ENCODE measurements around the gene HPCAL1. TPM values are rescaled to one million over a fixed set of nuclear protein-coding genes. Genes with fewer than 3 reads are reported as not detected.

Gene HPCAL1
- total and polyA plus RNA-seq, 4 experiments from 2014 or later: 77.1 to 114 (median 90.4) TPM

DNA sequence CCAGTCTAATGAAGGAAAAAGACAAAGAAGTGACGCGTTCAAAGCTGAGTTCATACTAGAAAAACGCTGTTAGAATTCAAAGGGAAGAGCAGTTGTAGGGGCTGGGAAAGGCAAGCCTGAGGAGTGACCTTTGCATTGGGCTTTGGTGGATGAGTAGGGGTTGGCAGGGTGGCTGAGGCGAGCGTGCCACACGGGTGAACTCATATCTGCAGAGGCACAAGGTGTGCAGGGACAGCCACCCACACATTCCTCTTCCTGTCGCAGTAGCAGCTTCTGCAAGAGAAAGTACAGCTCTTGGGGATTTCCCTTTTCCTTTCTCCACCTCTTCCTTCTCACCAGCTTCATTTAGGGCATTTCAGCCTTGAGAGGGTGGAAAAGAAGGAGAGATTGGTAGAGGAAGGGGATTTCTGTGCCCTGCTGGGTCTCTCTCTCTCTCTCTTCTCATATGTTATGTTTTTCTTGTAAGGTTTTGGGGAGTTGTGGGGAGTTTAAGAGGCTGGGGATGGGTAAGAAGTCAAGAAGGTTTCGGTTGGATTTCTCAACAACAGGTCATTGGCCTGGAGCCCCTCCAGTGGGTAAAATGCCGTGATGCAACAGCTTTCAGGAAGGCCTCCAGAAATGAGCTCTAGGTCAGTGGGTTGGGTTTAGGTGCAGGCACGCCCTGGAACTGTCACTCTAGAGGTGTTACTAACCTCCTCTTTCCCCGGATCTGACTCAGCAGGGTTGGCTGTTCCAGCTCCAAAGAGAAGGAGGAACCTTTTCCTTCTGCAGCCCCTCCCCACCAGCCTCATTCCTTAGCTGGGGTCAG lies 105.3 kb downstream of the HPCAL1 start:
- Mint-ChIP-seq H3K36me3 (peaks cover 14 to 20% of the 10 kb centered on the region in 2 donors), H3K4me3 (peak overlapping the region; percentile 79 to 94 (median 86)), H3K27ac (peak overlapping the region; percentile 83 to 97 (median 95)), H3K4me1 (peaks cover 32 to 50% (median 34%) of the 10 kb centered on the region in 4 donors), H3K27me3 (no peaks in the 10 kb centered on the region), H3K9me3 (no peaks in the 10 kb centered on the region)
- no peaks in the 10 kb centered on the region for H3K9me3 ChIP-seq (ENCODE audit: control insufficient read depth in 1 of 2, low read length in 2 of 2)
- POLR2A ChIA-PET (ENCODE audit: partially characterized antibody): interaction anchor here (0.6 to 5.8 kb wide), 17 partner anchors 25 to 287 kb away, joined by 3 to 83 read pairs (median 13); partner anchors contain the start of genes HPCAL1 and ODC1
- CTCF ChIA-PET (ENCODE audit: partially characterized antibody): interaction anchor here (0.6 to 11.4 kb wide), 49 partner anchors 8 to 342 kb away, joined by 3 to 208 read pairs (median 9); partner anchors contain the start of genes HPCAL1 and RRM2
- peak overlapping the region in 1 of 2 donors; percentile 22 for H3K4me3 ChIP-seq (ENCODE audit: low read length in 2 of 2)
- H3K4me1 ChIP-seq (ENCODE audit: insufficient read depth, low read length): peaks cover 41% of the 10 kb centered on the region
- no peaks in the 10 kb centered on the region for H3K27me3 ChIP-seq (ENCODE audit: insufficient read depth, low read length)
- intact Hi-C loops (cut with micrococcal nuclease): loop anchor here (1.0 to 5.0 kb wide), 5 partner anchors 29 to 266 kb away; no protein-coding TSS in a partner anchor
- peaks cover 13% of the 10 kb centered on the region for H3K36me3 ChIP-seq (ENCODE audit: insufficient read depth, low read length)
- peak overlapping the region; percentile 48 for H3K27ac ChIP-seq (ENCODE audit: low read depth, low read length)
- DNase-seq: peak; percentile 34 to 81 (median 41)

DNA sequence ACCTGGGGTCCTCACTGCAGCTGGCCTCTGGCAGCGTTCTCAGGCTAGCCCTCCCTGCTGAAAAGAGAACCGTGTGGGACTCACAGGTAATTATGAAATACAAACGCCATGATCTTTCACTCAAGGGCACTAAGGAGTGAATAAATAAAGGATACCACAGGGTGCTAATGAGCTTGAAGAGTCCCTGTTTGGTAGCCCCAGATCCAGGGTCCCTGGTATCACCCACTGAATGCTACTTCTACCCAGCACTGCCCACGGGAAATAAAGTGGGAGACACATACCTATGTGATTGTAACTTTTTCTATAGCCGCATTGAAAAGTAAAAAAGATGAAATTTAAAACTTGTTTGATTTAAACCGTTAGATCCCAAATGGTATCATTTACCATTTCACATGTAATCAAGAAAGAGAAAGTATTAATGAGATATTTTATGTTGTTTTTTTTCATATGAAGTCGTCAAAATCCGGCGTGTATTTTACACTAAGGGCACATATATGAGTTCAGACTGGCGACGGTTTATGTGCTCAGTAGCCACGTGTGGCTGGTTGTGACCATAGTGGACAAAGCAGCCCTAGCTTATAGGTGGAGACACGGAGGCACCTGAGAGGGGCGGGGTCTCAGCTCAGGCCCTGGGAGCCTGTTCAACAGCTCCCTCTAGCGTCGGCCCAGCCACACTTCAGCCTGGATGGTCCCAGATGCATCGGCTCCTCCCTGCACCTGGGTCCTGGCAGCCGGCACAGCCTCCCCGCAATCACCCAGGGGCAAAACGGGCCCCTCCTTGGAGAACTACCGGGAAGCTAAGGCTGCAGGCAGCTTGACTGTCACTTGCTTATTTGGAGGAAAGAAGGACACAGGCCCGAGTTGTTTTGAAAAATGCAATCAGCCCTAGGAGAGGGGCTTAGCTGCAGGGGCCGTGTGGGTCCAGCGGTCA lies 106.2 kb downstream of the HPCAL1 start:
- no peaks in the 10 kb centered on the region for H3K9me3 ChIP-seq (ENCODE audit: control insufficient read depth in 1 of 2, low read length in 2 of 2)
- peak; percentile 79 to 81 (median 80) for DNase-seq
- no peaks in the 10 kb centered on the region for H3K27me3 Mint-ChIP-seq
- H3K9me3 Mint-ChIP-seq: no peaks in the 10 kb centered on the region
- peak overlapping the region; percentile 79 to 94 (median 86) for H3K4me3 Mint-ChIP-seq
- H3K4me1 Mint-ChIP-seq: peaks cover 30 to 44% (median 33%) of the 10 kb centered on the region in 4 donors
- H3K27ac Mint-ChIP-seq: peak overlapping the region; percentile 83 to 97 (median 95)
- intact Hi-C loops (cut with micrococcal nuclease): loop anchor here (1.0 to 5.0 kb wide), 10 partner anchors 26 to 337 kb away; partner anchors contain the start of gene HPCAL1
- H3K4me3 ChIP-seq (ENCODE audit: low read length in 2 of 2): peak overlapping the region in 1 of 2 donors; percentile 22
- peaks cover 14% of the 10 kb centered on the region for H3K36me3 ChIP-seq (ENCODE audit: insufficient read depth, low read length)
- no peaks in the 10 kb centered on the region for H3K27me3 ChIP-seq (ENCODE audit: insufficient read depth, low read length)
- H3K4me1 ChIP-seq (ENCODE audit: insufficient read depth, low read length): peaks cover 41% of the 10 kb centered on the region
- ChIA-PET CTCF (ENCODE audit: partially characterized antibody) (interaction anchor here (0.6 to 11.4 kb wide), 68 partner anchors 7 to 343 kb away, joined by 3 to 208 read pairs (median 7); partner anchors contain the start of genes HPCAL1, ODC1 and RRM2), POLR2A (ENCODE audit: partially characterized antibody) (interaction anchor here (0.6 to 5.8 kb wide), 16 partner anchors 26 to 285 kb away, joined by 3 to 83 read pairs (median 14); partner anchors contain the start of genes HPCAL1 and ODC1)
- peaks cover 14 to 18% of the 10 kb centered on the region in 2 donors for H3K36me3 Mint-ChIP-seq
- peak overlapping the region; percentile 48 for H3K27ac ChIP-seq (ENCODE audit: low read depth, low read length)

DNA sequence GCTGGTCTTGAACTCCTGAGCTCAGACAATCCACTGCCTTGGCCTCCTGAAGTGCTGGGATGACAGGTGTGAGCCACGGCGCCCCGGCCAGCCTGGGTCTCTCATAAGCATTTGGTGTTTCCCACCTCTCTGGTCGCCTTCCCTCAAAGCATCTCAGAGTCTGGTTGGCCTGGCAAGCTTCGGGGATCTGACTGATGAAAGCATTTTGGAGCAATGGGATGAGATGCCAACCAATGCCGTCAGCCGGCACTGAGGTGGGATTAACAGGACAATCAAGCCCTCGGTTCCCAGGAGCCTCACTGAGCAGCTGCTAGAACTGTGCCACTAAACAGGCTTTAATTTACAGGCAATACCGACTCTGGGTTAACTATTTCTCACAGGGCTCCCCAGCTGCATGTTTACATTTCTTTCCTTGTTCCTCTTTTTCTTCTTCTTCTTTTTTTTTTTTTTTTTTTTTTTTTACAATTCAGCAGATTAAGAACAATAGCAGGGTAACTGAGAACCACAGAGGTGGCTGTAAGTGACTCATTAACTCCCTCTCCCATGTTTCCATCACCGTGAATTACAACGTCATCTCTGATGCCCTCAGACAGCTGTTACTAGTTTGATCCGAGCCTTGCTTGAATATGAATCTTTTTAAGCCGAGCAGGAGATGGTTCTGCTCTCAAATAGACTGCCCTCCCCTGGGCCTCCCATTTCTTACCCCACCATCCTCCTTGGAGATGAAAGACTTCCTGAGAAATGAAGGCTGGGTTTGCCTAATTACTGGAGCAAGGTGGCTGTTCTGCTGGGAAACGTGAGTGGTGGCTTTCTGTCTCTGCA lies 107.5 kb downstream of the HPCAL1 start:
- Histone ChIP-seq H3K4me1 (ENCODE audit: insufficient read depth, low read length) (peaks cover 41% of the 10 kb centered on the region), H3K36me3 (ENCODE audit: insufficient read depth, low read length) (peaks cover 17% of the 10 kb centered on the region), H3K4me3 (ENCODE audit: low read length in 2 of 2) (no peak overlapping the region), H3K9me3 (ENCODE audit: control insufficient read depth in 1 of 2, low read length in 2 of 2) (no peaks in the 10 kb centered on the region), H3K27ac (ENCODE audit: low read depth, low read length) (no peak overlapping the region), H3K27me3 (ENCODE audit: insufficient read depth, low read length) (no peaks in the 10 kb centered on the region)
- H3K36me3 Mint-ChIP-seq: peaks cover 14% of the 10 kb centered on the region in 2 donors
- POLR2A ChIA-PET (ENCODE audit: partially characterized antibody): interaction anchor here (1.6 to 5.8 kb wide), 7 partner anchors 10 to 286 kb away, joined by 3 to 83 read pairs (median 18); partner anchors contain the start of genes HPCAL1 and ODC1
- CTCF ChIA-PET (ENCODE audit: partially characterized antibody): interaction anchor here (0.7 to 11.4 kb wide), 53 partner anchors 9 to 341 kb away, joined by 3 to 208 read pairs (median 7); partner anchors contain the start of genes HPCAL1, ODC1 and RRM2
- intact Hi-C loops (cut with micrococcal nuclease): no loop called here
- peaks cover 29 to 42% (median 33%) of the 10 kb centered on the region in 4 donors for H3K4me1 Mint-ChIP-seq
- no peak for DNase-seq
- no peaks in the 10 kb centered on the region for H3K9me3 Mint-ChIP-seq
- H3K27ac Mint-ChIP-seq: peak overlapping the region in 1 of 7 donors; percentile 41
- H3K4me3 Mint-ChIP-seq: no peak overlapping the region
- H3K27me3 Mint-ChIP-seq: no peaks in the 10 kb centered on the region

DNA sequence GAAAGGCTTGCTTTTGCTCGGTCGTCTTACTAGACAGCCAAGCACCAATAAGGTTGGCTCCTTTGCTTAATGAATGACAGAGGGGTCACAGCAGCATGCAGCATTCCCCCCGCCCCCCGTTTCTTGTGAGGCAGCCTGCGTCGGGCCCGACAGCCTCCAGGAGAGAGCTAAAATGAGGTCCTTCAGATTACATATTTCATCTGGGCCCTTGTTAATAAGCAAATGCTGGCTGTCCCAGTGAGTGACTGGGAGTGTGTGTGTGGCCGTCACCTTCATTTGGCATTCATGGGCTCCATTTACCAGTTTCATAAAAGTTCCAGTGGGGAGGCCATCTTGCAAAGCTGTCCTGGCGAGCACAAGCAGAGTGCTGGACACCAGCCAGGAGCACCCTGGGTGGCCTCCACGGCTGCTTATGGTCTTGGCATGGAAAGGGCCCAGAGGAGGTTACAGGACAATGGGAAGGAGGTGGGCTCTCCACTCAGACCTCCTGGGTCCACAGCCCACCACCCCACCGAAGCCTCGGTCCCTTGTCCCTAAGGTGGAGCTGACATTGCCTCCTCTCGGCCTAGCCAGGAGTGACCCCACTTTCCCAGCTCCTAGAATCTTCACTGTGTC lies 108.2 kb downstream of the HPCAL1 start:
- DNase-seq: no peak
- Mint-ChIP-seq H3K36me3 (peaks cover 13 to 14% of the 10 kb centered on the region in 2 donors), H3K9me3 (no peaks in the 10 kb centered on the region), H3K4me1 (peaks cover 29 to 41% (median 33%) of the 10 kb centered on the region in 4 donors), H3K27me3 (no peaks in the 10 kb centered on the region), H3K4me3 (no peak overlapping the region), H3K27ac (peak overlapping the region in 1 of 7 donors; percentile 41)
- Histone ChIP-seq H3K4me3 (ENCODE audit: low read length in 2 of 2) (no peak overlapping the region), H3K9me3 (ENCODE audit: control insufficient read depth in 1 of 2, low read length in 2 of 2) (no peaks in the 10 kb centered on the region), H3K27ac (ENCODE audit: low read depth, low read length) (no peak overlapping the region), H3K27me3 (ENCODE audit: insufficient read depth, low read length) (no peaks in the 10 kb centered on the region), H3K4me1 (ENCODE audit: insufficient read depth, low read length) (peaks cover 35% of the 10 kb centered on the region), H3K36me3 (ENCODE audit: insufficient read depth, low read length) (peaks cover 17% of the 10 kb centered on the region)
- POLR2A ChIA-PET (ENCODE audit: partially characterized antibody): interaction anchor here (1.6 to 5.8 kb wide), 3 partner anchors 9 to 287 kb away, joined by 3 to 83 read pairs (median 25); partner anchors contain the start of gene HPCAL1
- intact Hi-C loops (cut with micrococcal nuclease): no loop called here
- CTCF ChIA-PET (ENCODE audit: partially characterized antibody): interaction anchor here (0.6 to 11.4 kb wide), 10 partner anchors 22 to 339 kb away, joined by 3 to 208 read pairs (median 30); partner anchors contain the start of genes HPCAL1 and RRM2

DNA sequence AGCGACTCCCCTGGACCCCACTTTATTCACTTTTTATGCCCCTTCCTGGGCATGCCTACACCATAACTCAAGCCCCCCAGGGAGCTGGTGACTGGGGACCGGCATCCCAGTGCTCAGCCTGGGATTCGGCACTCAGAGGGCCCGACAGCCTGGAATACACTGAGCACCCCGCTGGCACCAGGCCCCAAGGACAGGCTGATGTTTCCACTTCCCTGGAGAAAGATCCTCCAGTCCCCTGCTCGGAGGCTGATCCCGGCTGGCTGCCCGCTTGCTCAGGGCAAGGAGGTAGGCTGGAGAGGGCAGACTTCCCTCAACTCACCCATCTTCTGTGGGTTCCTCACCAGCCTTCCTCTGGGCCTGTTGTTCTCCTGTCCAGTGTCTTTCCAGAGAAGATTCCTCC lies 108.9 kb downstream of the HPCAL1 start:
- H3K9me3 Mint-ChIP-seq: no peaks in the 10 kb centered on the region
- CTCF ChIA-PET (ENCODE audit: partially characterized antibody): interaction anchor here (0.6 to 11.4 kb wide), 5 partner anchors 24 to 284 kb away, joined by 3 to 208 read pairs (median 4); partner anchors contain the start of genes HPCAL1 and RRM2

More for the DNA sequence above, 108.9 kb downstream of the HPCAL1 start:
- no peak for DNase-seq
- H3K36me3 ChIP-seq (ENCODE audit: insufficient read depth, low read length): peaks cover 17% of the 10 kb centered on the region
- no peak overlapping the region for H3K27ac Mint-ChIP-seq
- intact Hi-C loops (cut with micrococcal nuclease): no loop called here
- H3K27me3 ChIP-seq (ENCODE audit: insufficient read depth, low read length): no peaks in the 10 kb centered on the region
- H3K36me3 Mint-ChIP-seq: peaks cover 13 to 14% of the 10 kb centered on the region in 2 donors
- no peak overlapping the region for H3K27ac ChIP-seq (ENCODE audit: low read depth, low read length)
- H3K4me3 ChIP-seq (ENCODE audit: low read length in 2 of 2): no peak overlapping the region
- POLR2A ChIA-PET (ENCODE audit: partially characterized antibody): interaction anchor here (1.6 to 5.8 kb wide), 2 partner anchors 8 to 108 kb away, joined by 3 to 83 read pairs; partner anchors contain the start of gene HPCAL1
- no peaks in the 10 kb centered on the region for H3K27me3 Mint-ChIP-seq
- H3K4me3 Mint-ChIP-seq: no peak overlapping the region
- H3K4me1 ChIP-seq (ENCODE audit: insufficient read depth, low read length): peaks cover 29% of the 10 kb centered on the region
- peaks cover 29 to 41% (median 29%) of the 10 kb centered on the region in 4 donors for H3K4me1 Mint-ChIP-seq
- H3K9me3 ChIP-seq (ENCODE audit: control insufficient read depth in 1 of 2, low read length in 2 of 2): no peaks in the 10 kb centered on the region
